ENCODE data around the gene ATP8B4.

- TF ChIP-seq POLR2A (IDR thresholded peaks at IDR 0.05) (no peak), CTCF (IDR thresholded peaks at IDR 0.05) (no peak)
These were observed 72.2 kb downstream of the ATP8B4 start for GRCh38 chr15:50046867-50047266.

All from prostate gland (tissue), 2 donors.